Left lung (tissue), 10 donors: Measurements from ENCODE around the gene KIAA0753. TPM values are rescaled to one million over a fixed set of nuclear protein-coding genes. Genes with fewer than 3 reads are reported as not detected.

Source experiments
- ATAC-seq: fragments of 200-7000 bp; cut with Tn5 transposase; one replicate; pipeline ENCODE4 v1.9.1; 2020; ENCODE audit warnings: moderate library complexity
- DNase-seq, 4 donors: peaks; one replicate each; pipeline ENCODE4 v3.0.0-alpha.2; 2013 to 2020
- H3K27ac ChIP-seq, 2 donors: fragments of 200-600 bp; sonication (generic) in 1 of 2; one replicate each; pipeline versions ENCODE4 v1.5.0 to v1.8.0; 2020 to 2021
- H3K27me3 ChIP-seq, 2 donors: fragments of 200-600 bp; sonication (generic) in 1 of 2; one replicate each; pipeline versions ENCODE4 v1.5.0 to v1.8.0; 2020 to 2021
- H3K36me3 ChIP-seq, 2 donors: fragments of 200-600 bp; sonication (generic) in 1 of 2; one replicate each; pipeline versions ENCODE4 v1.5.0 to v1.8.0; 2020 to 2021
- H3K4me1 ChIP-seq, 2 donors: fragments of 200-600 bp; one replicate each; pipeline ENCODE4 v1.8.0; 2021
- H3K4me3 ChIP-seq, 2 donors: fragments of 200-600 bp; sonication (generic) in 1 of 2; one replicate each; pipeline versions ENCODE4 v1.5.0 to v1.8.0; 2020 to 2021; ENCODE audit warnings: mild to moderate bottlenecking in 1 of 2
- H3K9me3 ChIP-seq, 2 donors: fragments of 200-600 bp; sonication (generic) in 1 of 2; one replicate each; pipeline versions ENCODE4 v1.5.0 to v1.8.0; 2020 to 2021
- intact Hi-C, 2 donors: fragments of 100-400 bp; cut with DNase I; formaldehyde crosslinking; loops; one replicate each; pipeline versions ENCODE4 v1.11.2 to v1.14.2; 2022
- polyA plus RNA-seq, 6 donors: library from polyadenylated mRNA; unstranded; fragments of 120-200 nt; gene quantifications; one replicate each; pipeline ENCODE4 v1.2.1, GENCODE V29; 2013; ENCODE audit not compliant: insufficient read length in 6 of 6
- total RNA-seq, 2 donors: library from RNA; stranded (reverse); fragmentation: NEBNext Ultra II Directional; extraction: Animal tissue kit (Norgen Biotek cat#: 25700); gene quantifications; one replicate each; pipeline ENCODE4 v1.2.1, GENCODE V29; 2021
- TF ChIP-seq, protein P1 (sequence below), 2 donors: fragments of 200-600 bp; sonication (generic) in 1 of 2; IDR thresholded peaks; one replicate each; pipeline versions ENCODE4 v1.5.0 to v1.8.0; 2021; ENCODE audit warnings: antibody characterized with exemption in 2 of 2
- donor health status: DM: no; HTN: yes; CAD: no.
- donor health status: DM: no; HTN: no; CAD: no.

KIAA0753 gene
- total and polyA plus RNA-seq, 8 donors = 15.8 to 46.7 (median 37.4) TPM

DNA sequence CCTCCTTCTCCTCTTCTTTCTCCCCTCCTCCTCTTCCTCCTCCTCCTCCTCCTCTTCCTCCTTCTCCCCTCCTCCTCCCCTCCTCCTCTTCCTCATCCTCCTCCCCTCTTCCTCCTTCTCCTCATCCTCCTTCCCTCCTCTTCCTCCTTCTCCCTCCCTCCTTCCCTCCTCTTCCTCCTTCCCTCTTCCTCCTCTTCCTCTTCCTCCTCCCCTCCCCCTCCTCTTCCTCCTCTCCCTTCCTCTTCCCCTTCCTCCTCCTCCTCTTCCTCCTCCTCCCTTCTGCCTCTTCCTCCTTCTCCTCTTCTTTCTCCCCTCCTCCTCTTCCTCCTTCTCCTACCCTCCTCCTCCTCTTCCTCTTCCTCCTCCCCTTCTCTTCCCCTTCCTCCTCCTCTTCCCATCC is 79.1 kb downstream of the KIAA0753 start:
- Histone ChIP-seq H3K4me3 (no peak overlapping the region), H3K27ac (no peak overlapping the region), H3K27me3 (peaks cover 0 to 24% of the 10 kb centered on the region in 2 donors), H3K9me3 (no peaks in the 10 kb centered on the region), H3K36me3 (no peaks in the 10 kb centered on the region), H3K4me1 (peaks cover 0 to 9% of the 10 kb centered on the region in 2 donors)
- TF ChIP-seq, protein P1, sequence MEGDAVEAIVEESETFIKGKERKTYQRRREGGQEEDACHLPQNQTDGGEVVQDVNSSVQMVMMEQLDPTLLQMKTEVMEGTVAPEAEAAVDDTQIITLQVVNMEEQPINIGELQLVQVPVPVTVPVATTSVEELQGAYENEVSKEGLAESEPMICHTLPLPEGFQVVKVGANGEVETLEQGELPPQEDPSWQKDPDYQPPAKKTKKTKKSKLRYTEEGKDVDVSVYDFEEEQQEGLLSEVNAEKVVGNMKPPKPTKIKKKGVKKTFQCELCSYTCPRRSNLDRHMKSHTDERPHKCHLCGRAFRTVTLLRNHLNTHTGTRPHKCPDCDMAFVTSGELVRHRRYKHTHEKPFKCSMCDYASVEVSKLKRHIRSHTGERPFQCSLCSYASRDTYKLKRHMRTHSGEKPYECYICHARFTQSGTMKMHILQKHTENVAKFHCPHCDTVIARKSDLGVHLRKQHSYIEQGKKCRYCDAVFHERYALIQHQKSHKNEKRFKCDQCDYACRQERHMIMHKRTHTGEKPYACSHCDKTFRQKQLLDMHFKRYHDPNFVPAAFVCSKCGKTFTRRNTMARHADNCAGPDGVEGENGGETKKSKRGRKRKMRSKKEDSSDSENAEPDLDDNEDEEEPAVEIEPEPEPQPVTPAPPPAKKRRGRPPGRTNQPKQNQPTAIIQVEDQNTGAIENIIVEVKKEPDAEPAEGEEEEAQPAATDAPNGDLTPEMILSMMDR (IDR thresholded peaks at IDR 0.05) = no peak
- ATAC-seq (no peak), DNase-seq (no peak)
- intact Hi-C loops = no loop called here

GRCh38 chr17:6560496-6560895 is 80.0 kb downstream of the KIAA0753 start:
- no peak for DNase-seq
- Histone ChIP-seq H3K27ac (no peak overlapping the region), H3K27me3 (peaks cover 7 to 32% of the 10 kb centered on the region in 2 donors), H3K9me3 (no peaks in the 10 kb centered on the region), H3K4me1 (peaks cover 1 to 16% of the 10 kb centered on the region in 2 donors), H3K36me3 (no peaks in the 10 kb centered on the region), H3K4me3 (no peak overlapping the region)
- intact Hi-C loops = no loop called here
- no peak for ATAC-seq
- TF ChIP-seq, protein P1 (IDR thresholded peaks at IDR 0.05) = no peak

DNA sequence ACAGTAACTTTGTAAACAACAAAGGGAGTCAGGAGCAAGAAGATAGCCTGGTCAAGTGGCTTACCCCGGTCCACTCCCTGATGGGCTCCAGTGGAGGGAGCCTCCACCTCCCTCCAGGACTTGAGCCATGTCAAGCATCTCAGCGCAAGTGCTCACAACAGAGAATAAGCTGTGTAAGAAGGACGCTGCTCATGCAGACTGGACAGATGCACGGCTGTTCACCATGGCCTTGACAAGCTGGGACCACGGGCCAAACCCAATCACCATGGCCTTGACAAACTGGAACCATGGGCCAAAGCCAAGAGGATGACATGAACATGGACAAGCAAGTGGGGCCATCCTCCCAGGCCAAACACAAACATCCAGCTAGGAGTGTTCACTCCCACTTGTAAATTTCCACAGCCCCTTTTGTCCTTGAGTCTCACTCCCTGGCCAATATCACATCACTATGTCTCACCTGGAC is 80.7 kb downstream of the KIAA0753 start:
- peaks cover 4 to 22% of the 10 kb centered on the region in 2 donors for H3K4me1 ChIP-seq
- no peaks in the 10 kb centered on the region for H3K9me3 ChIP-seq
- DNase-seq (no peak), ATAC-seq (no peak)
- intact Hi-C loops = no loop called here
- no peaks in the 10 kb centered on the region for H3K36me3 ChIP-seq
- H3K4me3 ChIP-seq = no peak overlapping the region
- H3K27me3 ChIP-seq = peaks cover 12 to 39% of the 10 kb centered on the region in 2 donors
- H3K27ac ChIP-seq = no peak overlapping the region
- TF ChIP-seq, protein P1 (IDR thresholded peaks at IDR 0.05) = no peak

DNA sequence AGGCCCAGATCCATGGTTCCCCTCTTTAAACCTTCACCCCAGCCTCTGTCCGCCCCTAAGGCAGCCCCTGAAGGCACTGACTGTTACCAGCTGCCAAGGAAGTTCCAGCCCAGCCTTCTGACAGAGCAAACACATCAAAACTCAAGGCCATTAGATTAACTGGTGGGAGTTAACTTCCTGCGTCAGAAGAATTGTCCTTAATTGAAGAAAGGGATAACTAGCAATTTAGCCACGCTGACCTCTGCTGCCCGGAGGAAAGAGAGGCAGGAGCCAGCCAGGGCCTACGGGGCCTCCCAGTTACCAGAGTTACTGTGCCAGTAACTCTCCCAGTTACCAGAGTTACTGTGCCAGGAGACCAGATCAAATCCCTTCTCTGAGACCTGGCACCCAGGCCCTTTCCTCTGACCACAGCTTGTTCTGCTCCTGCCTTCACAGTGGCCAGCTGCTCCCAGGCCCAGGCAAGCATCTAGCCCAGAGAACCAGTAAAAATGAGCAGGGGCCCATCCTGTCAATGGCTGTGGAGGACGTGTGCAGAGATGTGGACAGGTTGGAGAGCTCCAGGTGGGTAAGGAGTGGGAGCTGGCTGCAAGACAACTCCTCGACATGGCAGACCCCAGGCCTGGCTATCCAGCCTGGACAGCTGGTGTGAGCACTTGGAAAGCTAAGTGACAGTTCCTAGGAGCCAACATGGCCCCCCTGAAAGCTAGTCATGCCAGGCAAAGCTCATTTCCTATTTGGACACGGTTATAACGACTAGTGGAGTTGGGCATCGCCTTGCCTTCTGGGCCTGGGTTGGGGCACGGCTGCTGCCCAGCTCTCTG is 81.4 kb downstream of the KIAA0753 start:
- Histone ChIP-seq H3K9me3 (no peaks in the 10 kb centered on the region), H3K27ac (no peak overlapping the region), H3K4me3 (no peak overlapping the region), H3K27me3 (peaks cover 15 to 45% of the 10 kb centered on the region in 2 donors), H3K36me3 (no peaks in the 10 kb centered on the region), H3K4me1 (peaks cover 4 to 22% of the 10 kb centered on the region in 2 donors)
- no peak for DNase-seq
- ATAC-seq = no peak
- intact Hi-C loops = no loop called here
- TF ChIP-seq, protein P1 (IDR thresholded peaks at IDR 0.05) = no peak

- DNase-seq = no peak
- intact Hi-C loops = no loop called here
- no peak overlapping the region for H3K4me3 ChIP-seq
- no peak for ATAC-seq
- peaks cover 15 to 54% of the 10 kb centered on the region in 2 donors for H3K27me3 ChIP-seq
- peaks cover 4 to 22% of the 10 kb centered on the region in 2 donors for H3K4me1 ChIP-seq
- no peaks in the 10 kb centered on the region for H3K36me3 ChIP-seq
- no peak overlapping the region for H3K27ac ChIP-seq
- H3K9me3 ChIP-seq = no peaks in the 10 kb centered on the region
- TF ChIP-seq, protein P1 (IDR thresholded peaks at IDR 0.05) = no peak
These were observed 82.2 kb downstream of the KIAA0753 start for GRCh38 chr17:6558276-6558675.
